ENCODE measurements around the gene SLC8A3. TPM values are rescaled to one million over a fixed set of nuclear protein-coding genes. Genes with fewer than 3 reads are reported as not detected.

Gene SLC8A3
- total RNA-seq, 1 donor from 2014 or later = 0.05 TPM

DNA sequence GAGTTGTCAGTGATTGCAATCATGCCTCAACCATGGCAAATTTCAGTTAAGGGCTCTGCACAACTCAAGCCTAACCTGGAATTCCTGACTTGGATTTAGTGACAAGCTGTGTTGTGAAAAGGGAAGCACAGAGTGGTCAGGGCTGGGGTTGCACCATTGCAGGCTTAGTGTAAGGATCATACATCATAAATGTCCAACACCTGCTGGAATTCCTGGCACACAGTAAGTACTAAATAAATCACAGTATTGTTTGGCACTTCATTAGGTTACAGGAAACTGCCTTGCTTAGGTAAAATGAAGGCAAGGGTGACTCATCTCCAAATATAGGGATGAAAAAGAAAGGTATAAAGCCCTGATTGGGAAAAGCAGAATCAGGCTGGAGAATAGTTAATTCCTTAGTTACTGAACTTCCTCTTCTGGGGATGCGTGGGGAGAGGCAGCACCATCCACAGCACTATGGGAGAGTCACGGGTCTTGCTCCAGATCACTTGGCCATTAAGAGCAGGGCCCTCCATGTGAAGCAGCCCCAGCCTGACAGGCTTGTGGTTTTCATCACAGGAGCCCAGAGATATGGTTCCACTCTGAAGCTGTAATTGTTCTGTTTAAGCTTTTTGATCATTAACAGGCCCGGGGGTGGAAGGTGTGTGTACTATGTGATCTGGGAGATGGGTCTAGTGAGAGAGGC is 39.7 kb downstream of the SLC8A3 start:
- intact Hi-C loops (cut with micrococcal nuclease) = no loop called here
- H3K4me3 ChIP-seq = no peak overlapping the region
- H3K27me3 ChIP-seq (ENCODE audit: low read depth) = peaks cover 91% of the 10 kb centered on the region

DNA sequence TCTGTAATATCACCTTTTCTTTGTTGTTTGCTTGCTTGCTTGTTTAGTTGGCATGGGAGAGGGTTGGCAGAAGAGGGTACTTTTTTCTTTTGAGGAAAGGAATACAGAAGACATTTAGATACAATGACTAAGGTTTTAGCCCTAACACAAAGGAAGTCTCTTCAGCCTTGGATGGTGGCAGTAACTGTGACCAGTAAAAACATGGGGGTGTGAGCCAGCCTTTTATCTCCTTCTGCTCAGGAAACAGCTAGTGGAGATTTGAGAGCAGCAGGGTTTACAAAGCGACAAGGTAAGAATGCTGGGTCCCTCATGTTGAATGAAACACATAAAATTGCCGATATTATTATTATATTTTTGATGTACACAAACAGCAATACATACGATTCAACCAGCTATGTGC is 40.4 kb downstream of the SLC8A3 start:
- H3K27ac ChIP-seq (replicated peaks) = no peak overlapping the region

More for the DNA sequence above, 39.7 kb downstream of the SLC8A3 start:
- Histone ChIP-seq H3K9me3 (replicated peaks) (no peaks in the 10 kb centered on the region), H3K36me3 (no peaks in the 10 kb centered on the region), H3K4me1 (no peaks in the 10 kb centered on the region), H3K27ac (replicated peaks) (no peak overlapping the region)
- TF ChIP-seq, protein P1, sequence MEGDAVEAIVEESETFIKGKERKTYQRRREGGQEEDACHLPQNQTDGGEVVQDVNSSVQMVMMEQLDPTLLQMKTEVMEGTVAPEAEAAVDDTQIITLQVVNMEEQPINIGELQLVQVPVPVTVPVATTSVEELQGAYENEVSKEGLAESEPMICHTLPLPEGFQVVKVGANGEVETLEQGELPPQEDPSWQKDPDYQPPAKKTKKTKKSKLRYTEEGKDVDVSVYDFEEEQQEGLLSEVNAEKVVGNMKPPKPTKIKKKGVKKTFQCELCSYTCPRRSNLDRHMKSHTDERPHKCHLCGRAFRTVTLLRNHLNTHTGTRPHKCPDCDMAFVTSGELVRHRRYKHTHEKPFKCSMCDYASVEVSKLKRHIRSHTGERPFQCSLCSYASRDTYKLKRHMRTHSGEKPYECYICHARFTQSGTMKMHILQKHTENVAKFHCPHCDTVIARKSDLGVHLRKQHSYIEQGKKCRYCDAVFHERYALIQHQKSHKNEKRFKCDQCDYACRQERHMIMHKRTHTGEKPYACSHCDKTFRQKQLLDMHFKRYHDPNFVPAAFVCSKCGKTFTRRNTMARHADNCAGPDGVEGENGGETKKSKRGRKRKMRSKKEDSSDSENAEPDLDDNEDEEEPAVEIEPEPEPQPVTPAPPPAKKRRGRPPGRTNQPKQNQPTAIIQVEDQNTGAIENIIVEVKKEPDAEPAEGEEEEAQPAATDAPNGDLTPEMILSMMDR (IDR thresholded peaks at IDR 0.05; ENCODE audit: borderline replicate concordance) = no peak
- no peak for DNase-seq

DNA sequence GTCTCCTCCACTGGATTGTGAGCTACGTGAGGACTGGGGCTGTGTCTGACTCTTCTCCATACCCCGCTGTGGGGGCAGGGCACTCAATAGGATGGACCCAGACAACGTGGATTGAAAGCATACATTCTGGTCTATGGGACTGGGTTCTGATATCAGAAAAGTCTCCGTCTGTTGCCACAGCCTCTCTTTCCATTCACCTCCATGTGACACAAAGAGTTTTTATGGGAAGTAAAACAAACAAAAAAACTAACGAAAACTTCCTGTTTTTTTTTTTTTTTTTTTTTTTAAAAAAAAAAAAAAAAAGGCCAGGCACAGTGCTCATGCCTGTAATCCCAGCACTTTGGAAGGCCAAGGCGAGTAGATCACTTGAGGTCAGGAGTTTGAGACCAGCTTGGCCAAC is 44.7 kb downstream of the SLC8A3 start:
- Histone ChIP-seq H3K27ac (replicated peaks) (no peak overlapping the region), H3K9me3 (replicated peaks) (no peaks in the 10 kb centered on the region), H3K36me3 (no peaks in the 10 kb centered on the region), H3K4me3 (no peak overlapping the region), H3K4me1 (no peaks in the 10 kb centered on the region), H3K27me3 (ENCODE audit: low read depth) (peaks cover 90% of the 10 kb centered on the region)
- DNase-seq = no peak
- TF ChIP-seq, protein P1 (IDR thresholded peaks at IDR 0.05; ENCODE audit: borderline replicate concordance) = no peak
- intact Hi-C loops (cut with micrococcal nuclease) = no loop called here

More for the DNA sequence above, 40.4 kb downstream of the SLC8A3 start:
- no peaks in the 10 kb centered on the region for H3K4me1 ChIP-seq
- peaks cover 91% of the 10 kb centered on the region for H3K27me3 ChIP-seq (ENCODE audit: low read depth)
- H3K4me3 ChIP-seq = no peak overlapping the region
- no peak for DNase-seq
- intact Hi-C loops (cut with micrococcal nuclease) = no loop called here
- no peaks in the 10 kb centered on the region for H3K36me3 ChIP-seq
- TF ChIP-seq, protein P1 (IDR thresholded peaks at IDR 0.05; ENCODE audit: borderline replicate concordance) = no peak
- no peaks in the 10 kb centered on the region for H3K9me3 ChIP-seq (replicated peaks)

DNA sequence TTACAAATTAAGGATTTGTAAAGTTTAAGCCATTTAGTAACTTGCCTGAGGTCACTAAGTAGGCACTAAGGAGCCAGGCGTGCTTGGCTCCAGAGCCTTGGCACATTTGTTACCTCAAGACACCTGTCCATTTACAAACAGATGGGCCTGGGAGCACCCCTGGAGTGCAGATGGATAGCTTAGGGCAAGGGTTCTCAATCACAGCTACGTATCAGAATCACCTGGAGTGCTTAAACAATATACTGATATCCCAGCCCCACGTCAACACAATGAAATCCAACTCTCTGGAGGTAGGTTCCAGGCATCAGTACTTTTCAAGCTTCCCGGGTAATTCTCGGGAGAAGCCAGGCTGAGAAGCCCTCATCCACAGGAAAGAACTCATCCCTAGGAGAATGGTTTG is 45.4 kb downstream of the SLC8A3 start:
- no peaks in the 10 kb centered on the region for H3K9me3 ChIP-seq (replicated peaks)
- H3K27ac ChIP-seq (replicated peaks) = no peak overlapping the region
- no peaks in the 10 kb centered on the region for H3K4me1 ChIP-seq
- H3K4me3 ChIP-seq = no peak overlapping the region
- no peak for DNase-seq
- intact Hi-C loops (cut with micrococcal nuclease) = no loop called here
- peaks cover 90% of the 10 kb centered on the region for H3K27me3 ChIP-seq (ENCODE audit: low read depth)
- TF ChIP-seq, protein P1 (IDR thresholded peaks at IDR 0.05; ENCODE audit: borderline replicate concordance) = no peak
- H3K36me3 ChIP-seq = no peaks in the 10 kb centered on the region

DNA sequence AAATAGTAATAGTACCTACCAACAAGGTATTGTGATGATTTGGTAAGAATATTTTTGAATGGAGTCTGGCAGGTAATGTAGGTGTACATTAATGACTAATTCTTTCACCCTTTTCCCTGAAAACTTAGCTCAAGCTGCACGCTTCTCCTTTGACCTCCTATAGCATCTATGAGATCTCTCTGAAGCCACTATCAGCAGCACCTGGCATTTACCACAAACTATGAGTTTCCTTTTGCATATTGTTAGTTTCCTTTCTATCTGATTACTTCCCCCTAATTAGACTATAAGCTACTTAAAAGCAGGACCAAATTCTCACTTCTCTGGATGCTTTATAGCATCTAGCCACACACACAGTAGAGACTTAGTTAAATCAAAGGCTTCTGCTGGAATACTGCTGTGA is 48.1 kb downstream of the SLC8A3 start:
- intact Hi-C loops (cut with micrococcal nuclease) = no loop called here
- Histone ChIP-seq H3K4me1 (no peaks in the 10 kb centered on the region), H3K36me3 (no peaks in the 10 kb centered on the region), H3K9me3 (replicated peaks) (no peaks in the 10 kb centered on the region), H3K27me3 (ENCODE audit: low read depth) (peaks cover 85% of the 10 kb centered on the region), H3K27ac (replicated peaks) (no peak overlapping the region), H3K4me3 (no peak overlapping the region)
- TF ChIP-seq, protein P1 (IDR thresholded peaks at IDR 0.05; ENCODE audit: borderline replicate concordance) = no peak
- DNase-seq = no peak
